Stimulated activated CD8-positive, alpha-beta memory T cell treated with anti-CD3 and anti-CD28 coated beads, Interleukin-4, amount 100 ng/mL, for 48 hours (primary cell): ENCODE results near the gene APLF.
"Not testable (repeated sequence)": the region's sequence is repeated elsewhere in the genome, so short reads cannot be mapped to it uniquely, and the experiment has no call there.

Experiments used
- DNase-seq: peaks from one replicate; pipeline ENCODE4 v3.0.0-alpha.2; 2020

APLF gene

GRCh38 chr2:68476454-68476853 lies 9.1 kb downstream of the APLF start:
- no peak for DNase-seq

DNA sequence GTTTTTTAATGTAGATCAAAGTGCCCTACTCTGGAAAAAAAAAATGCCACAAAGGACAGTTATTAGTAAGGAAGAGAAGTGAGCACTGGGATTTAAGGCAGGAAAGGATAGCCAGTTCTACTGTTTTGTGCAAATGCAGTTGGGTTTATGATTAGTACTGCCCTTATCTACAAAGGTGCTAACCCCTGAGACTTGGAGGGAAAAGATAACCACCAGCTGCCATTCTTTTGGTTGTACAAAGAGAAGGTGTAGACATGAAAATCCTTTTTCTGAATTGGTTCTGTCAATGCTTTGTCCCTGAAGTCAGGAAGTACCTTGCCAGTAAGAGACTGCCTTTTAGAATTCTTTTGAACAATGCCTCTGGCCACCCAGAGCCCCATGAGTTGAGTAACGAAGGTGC lies 11.3 kb downstream of the APLF start:
- no peak for DNase-seq

GRCh38 chr2:68482296-68482820 lies 15.0 kb downstream of the APLF start:
- DNase-seq: no peak

- no peak for DNase-seq
Measured at GRCh38 chr2:68483011-68483410, 15.6 kb downstream of the APLF start.

GRCh38 chr2:68487773-68488355 lies 20.5 kb downstream of the APLF start:
- no peak for DNase-seq

GRCh38 chr2:68488605-68489004 lies 21.2 kb downstream of the APLF start:
- not testable (repeated sequence) for DNase-seq

- DNase-seq: no peak
Measured at GRCh38 chr2:68489282-68489681, 21.9 kb downstream of the APLF start.

- no peak for DNase-seq
Measured at GRCh38 chr2:68491582-68491981, 24.2 kb downstream of the APLF start.

GRCh38 chr2:68499133-68499532 lies 31.7 kb downstream of the APLF start:
- no peak for DNase-seq

- DNase-seq: no peak
Measured at GRCh38 chr2:68500649-68501048, 33.3 kb downstream of the APLF start.

- no peak for DNase-seq
Measured at GRCh38 chr2:68501768-68502167, 34.4 kb downstream of the APLF start.

- DNase-seq: no peak
Measured at GRCh38 chr2:68505603-68506159, 38.3 kb downstream of the APLF start.

DNA sequence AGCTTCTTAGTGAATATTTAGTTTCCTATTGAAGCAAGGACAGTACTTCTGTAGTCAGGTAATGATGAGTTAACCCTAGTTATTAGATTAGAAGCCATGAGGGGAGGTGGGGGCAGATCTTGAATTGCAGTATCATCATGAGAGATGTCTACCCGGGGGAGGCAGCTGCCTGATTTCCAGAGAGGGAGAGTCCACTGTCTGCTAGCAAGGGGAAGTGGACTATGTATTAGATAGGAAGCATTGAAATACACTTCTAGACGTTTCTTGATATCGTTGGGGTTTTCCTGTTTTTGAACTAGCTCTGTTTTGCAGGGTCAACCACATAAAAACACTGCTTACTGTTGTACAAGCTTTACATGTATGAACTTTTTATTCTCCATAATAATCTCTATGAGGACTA lies 38.8 kb downstream of the APLF start:
- DNase-seq: no peak

GRCh38 chr2:68512326-68512725 lies 44.9 kb downstream of the APLF start:
- DNase-seq: no peak

GRCh38 chr2:68512966-68513365 lies 45.6 kb downstream of the APLF start:
- no peak for DNase-seq

DNA sequence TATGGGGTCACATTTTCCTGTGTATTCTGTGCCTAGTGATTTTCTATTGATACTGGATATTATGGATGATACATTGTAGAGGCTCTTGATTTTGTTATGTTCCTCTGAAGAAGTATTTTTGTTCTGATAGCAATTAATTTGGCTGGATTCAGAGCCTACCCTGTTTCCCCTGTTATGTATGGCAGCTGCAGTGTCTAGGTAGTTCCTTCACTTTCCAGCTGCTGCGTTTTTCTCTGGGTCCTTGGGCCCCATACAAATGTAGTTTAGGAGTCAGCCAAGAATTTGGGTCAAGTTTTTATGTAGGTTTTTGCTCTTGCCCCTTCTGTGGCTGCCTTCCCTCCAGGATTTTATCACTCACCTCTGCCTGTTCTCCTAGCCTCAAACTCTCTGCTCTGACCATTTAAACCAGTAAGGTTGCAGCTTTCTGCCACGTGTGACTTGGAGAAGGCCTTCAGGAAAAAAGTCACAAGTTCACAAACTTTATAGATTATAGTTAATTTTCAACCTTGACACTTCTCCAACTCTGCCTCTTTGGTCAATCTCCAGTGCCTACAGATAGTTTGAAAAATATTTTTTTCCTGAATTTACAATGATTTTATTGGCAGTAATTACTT lies 47.0 kb downstream of the APLF start:
- no peak for DNase-seq

DNA sequence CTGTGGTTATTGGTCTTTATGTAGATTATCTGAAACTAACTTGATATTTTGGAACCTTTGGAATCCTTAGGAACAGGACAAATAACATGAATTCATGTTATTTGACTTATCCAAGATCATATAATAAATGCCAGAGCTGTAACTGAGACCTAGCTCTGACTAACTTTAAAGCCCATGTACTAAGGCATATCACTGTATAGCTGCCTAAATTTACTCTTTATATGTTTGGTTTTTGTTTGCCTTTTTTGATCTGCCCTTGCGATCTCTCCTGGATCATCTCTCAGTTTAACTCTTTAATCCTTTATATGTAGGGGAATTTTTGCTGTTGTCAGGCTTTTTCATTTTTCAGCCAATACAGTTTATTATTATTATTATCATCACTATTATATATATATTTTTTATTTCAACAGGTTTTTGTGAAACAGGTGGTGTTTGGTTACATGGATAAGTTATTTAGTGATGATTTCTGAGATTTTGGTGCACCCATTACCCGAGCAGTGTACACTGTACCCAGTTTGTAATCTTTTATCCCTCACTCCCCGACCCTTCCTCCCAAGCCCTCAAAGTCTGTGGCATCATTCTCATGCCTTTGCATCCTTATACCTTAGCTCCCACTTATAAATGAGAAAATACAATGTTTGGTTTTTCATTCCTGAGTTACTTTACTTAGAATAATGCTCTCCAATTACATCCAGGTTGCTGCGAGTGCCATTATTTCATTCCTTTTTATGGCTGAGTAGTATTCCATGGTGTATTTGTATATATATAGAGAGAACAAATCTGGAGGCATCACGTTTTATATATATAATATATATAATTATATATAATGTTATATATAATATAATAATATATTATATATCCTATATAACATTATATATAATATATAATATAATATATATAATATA lies 48.9 kb downstream of the APLF start:
- DNase-seq: no peak

DNA sequence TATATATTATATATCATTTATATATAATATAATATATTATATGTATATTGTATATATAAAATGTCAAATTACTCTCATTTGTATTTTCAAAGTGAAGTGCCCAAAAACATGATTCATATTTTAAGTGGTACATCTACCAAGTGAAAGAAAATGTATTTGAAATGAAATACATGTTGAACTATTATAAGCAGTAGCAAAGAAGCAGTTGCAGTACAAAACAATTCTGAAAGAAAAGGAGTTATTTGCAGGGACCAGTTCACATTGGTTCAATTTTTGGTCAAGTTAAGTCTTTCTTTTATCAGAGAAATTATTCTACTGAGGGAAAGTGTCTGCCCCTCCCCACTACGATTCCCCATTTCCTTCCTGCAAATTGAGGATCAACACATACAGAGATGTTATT lies 51.9 kb downstream of the APLF start:
- no peak for DNase-seq

- DNase-seq: no peak
Measured at GRCh38 chr2:68521037-68521436, 53.7 kb downstream of the APLF start.

DNA sequence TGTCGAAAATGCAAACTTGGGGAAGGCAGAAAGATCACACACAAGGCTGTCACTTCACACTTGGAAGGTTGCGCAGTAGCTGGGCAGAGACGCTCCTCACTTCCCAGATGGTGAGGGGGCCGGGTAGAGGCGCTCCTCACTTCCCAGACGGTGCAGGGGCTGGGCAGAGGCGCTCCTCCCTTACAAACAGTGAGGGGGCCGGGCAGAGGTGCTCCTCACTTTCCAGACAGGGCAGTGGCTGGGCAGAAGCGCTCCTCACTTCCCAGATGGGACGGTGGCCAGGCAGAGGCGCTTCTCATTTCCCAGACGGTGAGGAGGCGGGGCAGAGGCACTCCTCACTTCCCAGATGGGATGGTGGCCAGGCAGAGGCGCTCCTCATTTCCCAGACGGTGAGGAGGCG lies 59.6 kb downstream of the APLF start:
- not testable (repeated sequence) for DNase-seq

DNA sequence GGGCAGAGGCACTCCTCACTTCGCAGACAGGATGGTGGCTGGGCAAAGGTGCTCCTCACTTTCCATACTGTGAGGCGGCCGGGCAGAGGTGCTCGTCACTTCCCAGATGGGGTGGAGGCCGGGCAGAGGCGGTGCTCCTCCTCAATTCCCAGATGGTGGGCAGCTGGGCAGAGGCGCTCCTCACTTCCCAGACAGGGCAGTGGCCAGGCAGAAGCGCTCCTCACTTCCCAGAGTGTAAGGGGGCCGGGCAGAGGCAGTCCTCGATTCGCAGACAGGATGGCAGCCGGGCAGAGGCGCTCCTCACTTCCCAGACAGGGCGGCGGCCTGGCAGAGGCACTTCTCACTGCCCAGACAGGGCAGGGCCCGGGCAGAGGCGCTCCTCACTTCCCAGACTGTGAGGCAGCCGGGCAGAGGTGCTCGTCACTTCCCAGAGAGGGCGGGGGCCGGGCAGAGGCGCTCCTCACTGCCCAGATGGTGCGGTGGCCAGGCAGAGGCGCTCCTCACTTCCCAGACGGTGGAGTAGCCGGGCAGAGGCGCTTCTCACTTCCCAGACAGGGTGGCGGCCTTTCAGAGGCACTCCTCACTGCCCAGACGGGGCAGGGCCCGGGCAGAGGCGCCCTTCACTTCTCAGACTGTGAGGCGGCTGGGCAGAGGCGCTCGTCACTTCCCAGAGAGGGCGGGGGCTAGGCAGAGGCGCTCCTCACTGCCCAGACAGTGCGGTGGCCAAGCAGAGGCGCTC lies 60.1 kb downstream of the APLF start:
- DNase-seq: not testable (repeated sequence)

GRCh38 chr2:68529156-68529555 lies 61.8 kb downstream of the APLF start:
- DNase-seq: not testable (repeated sequence)

DNA sequence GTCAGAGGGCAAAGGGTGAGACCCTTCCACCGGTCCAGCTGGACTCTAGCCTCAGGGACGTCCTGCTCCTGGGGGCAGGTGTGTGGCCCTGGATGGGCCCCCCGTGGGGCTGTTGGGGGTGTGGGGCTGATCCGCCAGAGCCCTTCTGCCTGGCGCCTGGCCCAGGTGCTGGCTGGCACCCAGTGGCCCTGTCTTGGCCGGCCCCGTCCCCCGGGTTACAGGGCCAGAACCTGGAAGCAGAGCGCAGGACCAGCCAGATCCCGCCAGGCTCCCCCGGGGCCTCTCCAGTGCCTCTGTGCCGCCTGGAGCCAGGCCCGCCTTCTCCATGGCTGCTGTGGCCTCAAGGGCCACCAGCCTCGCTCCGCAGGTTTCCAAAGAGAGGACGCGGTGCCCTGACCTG lies 62.3 kb downstream of the APLF start:
- not testable (repeated sequence) for DNase-seq
